Stimulated activated CD8-positive, alpha-beta memory T cell treated with anti-CD3 and anti-CD28 coated beads, Interleukin-12 subunit alpha, Interleukin-12 subunit beta, amount 100 ng/mL, for 4 hours (primary cell): ENCODE measurements around the gene MIB2.

Experiments
- DNase-seq: peaks from one replicate; pipeline ENCODE4 v3.0.0-alpha.2; 2020; ENCODE audit warnings: low read depth

MIB2 gene

GRCh38 chr1:1614204-1614953, 921 bp upstream of the MIB2 start:
- DNase-seq = peak; percentile 34

DNA sequence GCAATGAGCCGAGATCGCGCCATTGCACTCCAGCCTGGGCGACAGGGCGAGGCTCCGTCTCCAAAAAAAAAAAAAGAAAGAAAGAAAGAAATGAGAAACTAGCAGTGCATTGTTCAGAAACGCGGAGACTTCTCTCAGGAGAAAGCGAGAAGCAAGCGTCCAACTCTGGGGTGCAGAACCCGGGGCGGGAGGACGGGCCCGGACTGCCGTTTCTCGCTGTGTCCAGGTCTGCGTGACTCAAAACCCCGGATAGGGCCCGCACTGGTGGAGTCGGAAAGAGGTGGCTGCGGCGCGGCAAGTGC, 395 bp upstream of the MIB2 start:
- no peak for DNase-seq

- DNase-seq = no peak
Measured at GRCh38 chr1:1616045-1616790, 918 bp downstream of the MIB2 start.

DNA sequence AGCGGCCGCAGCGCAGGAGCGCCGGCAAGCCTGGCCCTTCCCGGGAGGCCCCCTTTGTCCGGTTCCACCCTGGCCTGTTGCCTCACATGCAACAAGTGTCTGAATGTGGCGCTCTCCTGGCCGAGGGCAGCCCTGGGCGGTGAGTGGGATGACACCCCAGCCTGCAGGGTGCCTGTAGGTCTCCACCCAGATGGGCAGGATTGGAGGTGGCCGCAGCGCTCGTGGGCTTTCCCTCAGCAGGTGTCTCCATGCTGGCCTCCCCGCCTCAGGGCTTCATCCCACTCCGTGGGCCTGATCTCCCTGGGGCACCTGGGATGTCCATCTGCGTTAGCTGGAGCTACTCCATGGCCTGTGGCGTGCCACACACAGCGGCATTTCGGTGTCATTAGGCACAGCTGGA, 1.5 kb downstream of the MIB2 start:
- no peak for DNase-seq

GRCh38 chr1:1617516-1617915, 2.2 kb downstream of the MIB2 start:
- no peak for DNase-seq

GRCh38 chr1:1617925-1618324, 2.6 kb downstream of the MIB2 start:
- no peak for DNase-seq

- DNase-seq = no peak
Measured at GRCh38 chr1:1618396-1619068, 3.2 kb downstream of the MIB2 start.

DNA sequence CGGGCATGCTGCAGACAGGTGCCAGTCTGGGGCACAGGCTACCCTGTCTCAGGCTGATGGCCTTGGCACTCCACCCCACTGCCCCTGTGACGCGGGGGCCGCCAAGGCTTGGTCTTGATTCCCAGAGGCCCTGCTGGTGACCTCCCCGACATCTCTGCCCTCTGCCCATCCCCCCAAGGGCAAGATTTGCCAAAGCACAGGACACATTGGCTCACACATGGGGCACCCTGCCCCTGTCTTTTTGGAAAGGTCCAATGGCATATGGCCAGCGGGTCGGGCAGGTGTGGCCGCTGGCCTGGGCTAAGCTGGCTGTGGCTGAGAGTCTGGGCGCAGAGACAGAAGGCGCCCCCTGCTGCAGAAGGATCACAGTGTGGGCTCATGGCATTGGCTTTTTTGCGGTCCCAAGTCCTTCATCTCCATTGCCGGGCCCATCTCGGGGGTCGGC, 4.6 kb downstream of the MIB2 start:
- DNase-seq = no peak

DNA sequence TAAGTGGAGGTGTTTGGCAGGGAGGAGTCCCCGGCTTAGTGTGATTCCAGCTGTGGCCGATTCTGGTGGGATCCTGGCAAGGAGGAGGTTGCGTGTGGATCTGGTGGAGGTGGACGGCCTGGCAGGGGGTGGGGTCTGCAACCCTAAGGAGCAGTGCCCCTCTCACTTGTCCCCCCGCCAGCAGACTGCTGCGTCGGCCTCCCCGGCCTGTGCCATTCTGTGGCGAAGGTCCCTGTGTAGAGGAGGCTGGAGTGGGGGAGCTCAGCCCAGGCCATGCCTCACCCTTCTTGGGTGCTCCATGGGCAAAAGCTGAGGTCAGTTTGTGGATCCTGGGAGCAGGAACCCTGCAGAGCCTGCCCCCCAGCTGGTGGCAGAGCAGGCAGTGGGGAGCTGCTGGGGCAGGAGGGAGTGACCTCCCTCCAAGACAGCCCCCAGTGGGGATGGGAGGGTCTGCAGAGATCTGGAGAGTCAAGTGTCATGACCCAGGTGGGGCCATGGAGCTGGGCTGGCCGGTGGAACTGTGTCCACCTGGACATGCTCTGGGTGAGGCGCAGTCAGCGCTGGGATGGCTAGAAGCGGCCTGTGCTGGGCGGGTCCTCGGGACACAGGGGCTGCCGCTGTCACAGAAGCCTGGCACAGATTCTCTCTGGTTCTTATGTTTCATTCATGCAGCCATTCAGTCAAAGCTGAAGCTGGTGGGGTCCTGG, 5.3 kb downstream of the MIB2 start:
- DNase-seq = no peak

- DNase-seq = no peak
Measured at GRCh38 chr1:1621173-1622009, 6.1 kb downstream of the MIB2 start.

- no peak for DNase-seq
Measured at GRCh38 chr1:1622010-1622787, 6.9 kb downstream of the MIB2 start.

DNA sequence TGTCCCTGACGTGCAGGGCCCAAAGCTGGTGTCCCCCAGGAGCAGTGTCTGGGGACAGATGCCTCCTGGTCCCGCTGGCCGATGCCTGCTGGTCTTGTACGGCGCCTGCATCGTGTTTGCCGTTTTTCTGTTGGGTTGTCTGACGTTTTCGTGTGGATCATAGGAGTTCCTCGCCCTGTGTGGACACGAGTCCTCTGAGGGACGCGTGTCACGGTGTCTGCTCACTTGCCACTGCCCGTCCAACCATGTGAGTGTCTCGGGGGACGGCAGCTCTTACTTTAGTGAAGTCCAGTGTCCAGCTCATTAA, 7.4 kb downstream of the MIB2 start:
- DNase-seq = no peak

DNA sequence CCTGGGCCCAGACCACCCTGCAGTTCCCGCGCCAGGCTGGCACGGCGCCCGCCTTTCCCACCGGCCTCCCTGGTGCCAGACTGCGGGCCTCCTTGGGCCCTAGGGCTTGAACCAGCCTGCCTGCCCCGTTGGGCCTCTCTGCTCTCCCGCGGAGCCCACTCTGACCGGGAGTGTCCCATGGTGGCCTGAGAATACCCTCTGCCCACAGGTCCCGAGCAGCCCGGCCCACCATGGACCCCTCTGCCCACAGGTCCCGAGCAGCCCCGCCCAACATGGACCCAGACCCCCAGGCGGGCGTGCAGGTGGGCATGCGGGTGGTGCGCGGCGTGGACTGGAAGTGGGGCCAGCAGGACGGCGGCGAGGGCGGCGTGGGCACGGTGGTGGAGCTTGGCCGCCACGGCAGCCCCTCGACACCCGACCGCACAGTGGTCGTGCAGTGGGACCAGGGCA, 7.9 kb downstream of the MIB2 start:
- DNase-seq = no peak

DNA sequence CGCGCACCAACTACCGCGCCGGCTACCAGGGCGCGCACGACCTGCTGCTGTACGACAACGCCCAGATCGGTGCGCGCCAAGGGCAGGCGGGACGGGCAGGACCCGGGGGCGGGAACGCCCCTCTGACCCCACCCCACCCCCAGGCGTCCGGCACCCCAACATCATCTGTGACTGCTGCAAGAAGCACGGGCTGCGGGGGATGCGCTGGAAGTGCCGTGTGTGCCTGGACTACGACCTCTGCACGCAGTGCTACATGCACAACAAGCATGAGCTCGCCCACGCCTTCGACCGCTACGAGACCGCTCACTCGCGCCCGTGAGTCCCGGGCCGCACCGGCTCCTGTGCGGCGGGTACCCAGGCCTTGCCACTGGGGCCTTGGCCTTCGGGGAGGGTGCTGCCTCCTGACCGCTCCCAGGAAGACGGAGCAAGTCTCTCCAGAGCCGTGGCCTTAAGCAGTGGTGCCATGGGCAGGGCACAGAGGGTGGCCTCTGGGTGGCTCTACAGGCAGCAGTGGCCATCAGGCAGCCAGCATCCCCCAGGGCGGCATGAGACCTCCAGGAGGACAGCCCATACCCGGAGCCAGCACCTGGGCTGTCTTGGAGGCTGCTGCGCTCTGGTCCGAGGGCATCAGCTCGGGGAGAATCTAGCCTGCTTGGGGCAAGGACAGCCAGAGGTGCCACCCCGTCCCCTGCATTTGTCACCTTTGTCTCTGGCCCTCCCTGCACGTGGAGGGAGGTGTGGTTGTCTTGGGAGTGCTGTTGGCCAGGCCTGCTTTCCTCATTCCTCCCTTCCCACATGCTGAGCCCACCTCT, 8.5 kb downstream of the MIB2 start:
- no peak for DNase-seq

- DNase-seq = no peak
Measured at GRCh38 chr1:1624443-1625403, 9.4 kb downstream of the MIB2 start.

- no peak for DNase-seq
Measured at GRCh38 chr1:1625404-1625775, 10.1 kb downstream of the MIB2 start.

- no peak for DNase-seq
Measured at GRCh38 chr1:1625824-1626206, 10.5 kb downstream of the MIB2 start.

GRCh38 chr1:1626207-1627141, 11.2 kb downstream of the MIB2 start:
- DNase-seq = no peak
